NCI-H460 (cell line): ENCODE measurements around the gene PTCD2. TPM values are rescaled to one million over a fixed set of nuclear protein-coding genes. Genes with fewer than 3 reads are reported as not detected.
A peak's percentile ranks its signal among the peaks of the same experiment; 100 is the strongest.

ENCODE experiments used
- DNase-seq: peaks from one replicate; pipeline ENCODE4 v3.0.0-alpha.2; 2016; ENCODE audit warnings: low read depth; ENCODE audit errors: extremely low read depth
- total RNA-seq: library from RNA; depleted of rRNA; stranded (reverse); fragments of >200 nt; shearing (Covaris generic); gene quantifications from 2 replicates; pipeline ENCODE4 v1.2.3, GENCODE V29; 2014

Gene PTCD2
- total RNA-seq, 1 experiment from 2014 or later = 20.3 TPM

DNA sequence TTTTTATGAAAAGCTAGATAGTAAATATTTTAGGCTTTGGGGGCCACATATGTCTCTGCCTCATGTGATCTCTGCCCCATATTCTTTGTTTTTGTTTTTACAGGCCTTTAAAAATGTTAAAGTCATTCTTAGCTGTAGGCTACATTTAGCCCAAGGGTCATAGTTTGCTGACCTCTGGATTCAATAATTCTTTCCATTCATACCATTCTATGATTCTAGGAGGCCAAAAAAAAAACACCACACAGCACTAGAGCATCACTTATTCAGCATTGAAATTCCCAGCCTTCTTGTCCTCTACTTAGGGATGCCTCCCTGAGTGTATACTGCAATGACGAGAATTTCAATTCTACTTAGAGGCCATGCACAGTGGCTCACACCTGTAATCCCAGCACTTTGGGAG lies 17.0 kb downstream of the PTCD2 start:
- no peak for DNase-seq

DNA sequence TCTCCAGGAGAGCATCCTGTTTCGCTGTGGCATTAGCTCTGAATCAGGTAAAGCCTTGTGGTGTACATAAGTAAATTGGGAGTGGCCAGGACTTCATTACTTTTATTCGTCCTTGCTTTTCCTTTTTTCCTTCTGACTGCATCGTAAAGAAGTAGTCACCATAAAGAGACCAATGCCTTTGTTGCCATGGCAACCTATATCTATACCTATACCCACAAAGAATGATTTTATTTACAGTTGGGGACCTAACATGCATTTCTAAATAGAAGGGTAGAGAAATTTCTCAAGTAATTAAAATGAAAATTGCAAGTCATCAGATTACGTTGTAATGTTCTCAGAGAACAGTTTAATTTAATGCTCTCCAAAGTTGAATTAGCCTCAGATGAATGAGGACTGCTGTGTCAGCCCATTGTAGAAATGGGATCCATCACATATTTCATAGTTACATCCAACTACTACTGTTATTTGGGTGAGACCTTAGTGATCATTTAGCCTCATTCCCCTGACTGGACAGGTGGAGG lies 18.6 kb downstream of the PTCD2 start:
- no peak for DNase-seq

DNA sequence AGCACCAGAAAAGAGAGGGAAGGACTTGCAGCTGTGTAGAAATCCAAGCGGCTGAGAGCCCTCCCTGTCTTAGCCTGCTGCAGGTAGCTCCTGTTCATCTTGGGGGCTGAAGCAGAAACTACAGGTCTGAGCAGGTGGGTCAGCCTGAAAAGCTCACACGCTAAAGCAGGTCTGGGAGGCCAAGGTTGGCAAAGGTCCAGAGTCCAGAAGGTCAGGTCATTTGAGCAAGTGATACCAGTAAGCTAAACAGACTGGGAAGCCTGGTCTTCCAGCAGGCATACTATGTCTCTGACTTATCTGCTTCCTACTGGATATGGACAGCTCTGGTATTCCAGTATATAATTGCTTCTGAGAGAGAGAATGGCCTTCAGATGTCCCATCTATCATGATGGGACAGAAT lies 26.2 kb downstream of the PTCD2 start:
- no peak for DNase-seq

DNA sequence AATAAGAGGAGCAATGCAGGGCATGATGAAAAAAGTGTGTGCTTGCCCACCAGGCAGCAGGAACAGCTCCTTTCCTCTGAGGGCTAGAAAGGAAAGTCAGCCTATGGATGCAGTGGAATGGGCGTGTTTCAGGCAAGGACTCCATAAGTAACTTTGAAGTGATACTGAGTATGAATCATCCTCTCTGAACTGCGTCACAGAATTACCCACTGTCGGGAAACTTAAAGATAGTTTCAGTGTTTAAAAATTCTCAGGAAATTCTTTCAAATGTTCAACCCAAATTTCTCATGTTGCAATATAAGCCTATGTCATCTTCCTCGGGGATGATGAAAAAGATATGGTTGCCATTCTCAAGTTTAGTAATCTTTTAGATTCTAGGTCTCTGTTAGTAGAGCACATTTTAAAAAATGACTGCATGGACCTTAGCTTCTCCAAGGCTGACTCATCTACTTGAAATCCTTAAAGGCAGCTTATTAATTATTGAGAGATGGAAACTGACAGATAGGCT lies 27.7 kb downstream of the PTCD2 start:
- DNase-seq = peak; percentile 70

DNA sequence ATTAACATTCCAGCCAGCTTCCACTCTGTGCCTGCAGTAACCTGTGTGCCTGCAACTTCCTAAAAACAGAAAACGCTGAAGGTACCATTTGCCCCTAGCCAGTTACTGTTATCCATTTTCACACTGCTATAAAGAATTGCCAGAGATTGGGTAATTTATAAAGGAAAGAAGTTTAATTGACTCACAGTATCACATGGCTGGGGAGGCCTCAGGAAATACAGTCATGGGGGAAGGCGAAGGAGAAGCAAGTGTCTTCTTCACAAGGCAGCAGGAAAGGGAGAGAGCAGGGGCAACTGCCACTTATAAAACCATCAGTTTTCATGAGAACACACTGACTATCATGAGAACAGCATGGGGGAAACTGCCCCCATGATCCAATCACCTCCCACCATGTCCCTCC lies 31.2 kb downstream of the PTCD2 start:
- DNase-seq = no peak

DNA sequence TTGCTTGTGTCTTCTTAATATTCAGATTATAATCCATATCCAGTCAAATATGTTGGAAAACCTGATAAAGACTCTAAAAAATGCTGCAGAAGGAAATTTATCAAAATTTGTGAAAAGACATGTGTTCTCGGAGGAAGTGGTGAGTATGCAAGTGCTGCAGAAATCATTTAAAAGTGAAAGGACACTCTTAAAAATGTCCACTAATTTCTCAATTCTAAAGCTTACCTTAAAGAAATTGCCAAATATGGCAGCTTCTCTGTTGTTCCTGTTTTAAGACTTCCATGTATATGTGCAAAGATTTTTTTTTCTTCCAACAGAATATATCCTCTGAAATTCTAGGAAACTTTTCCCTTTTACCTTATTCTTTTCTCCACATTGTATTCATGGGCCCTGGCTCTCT lies 32.4 kb downstream of the PTCD2 start:
- DNase-seq = no peak

DNA sequence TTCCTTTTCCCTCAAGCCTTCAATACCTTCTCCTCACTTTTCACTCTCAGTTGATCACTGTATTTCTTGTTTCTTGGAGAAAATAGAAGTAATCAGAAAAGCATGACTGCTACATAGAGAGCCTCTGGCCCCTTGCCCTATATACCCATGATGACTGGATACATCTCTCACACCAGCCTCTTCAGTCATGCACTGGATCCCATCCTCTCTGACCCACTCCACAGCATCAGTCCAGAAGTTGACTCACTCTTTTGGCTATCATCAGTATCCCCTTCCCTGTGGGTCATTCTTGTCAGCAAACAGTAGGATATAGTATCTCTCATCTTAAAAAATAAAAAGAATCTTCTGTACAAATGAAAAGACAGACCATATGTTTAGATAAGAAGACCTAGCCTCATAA lies 32.9 kb downstream of the PTCD2 start:
- DNase-seq = peak; percentile 12

DNA sequence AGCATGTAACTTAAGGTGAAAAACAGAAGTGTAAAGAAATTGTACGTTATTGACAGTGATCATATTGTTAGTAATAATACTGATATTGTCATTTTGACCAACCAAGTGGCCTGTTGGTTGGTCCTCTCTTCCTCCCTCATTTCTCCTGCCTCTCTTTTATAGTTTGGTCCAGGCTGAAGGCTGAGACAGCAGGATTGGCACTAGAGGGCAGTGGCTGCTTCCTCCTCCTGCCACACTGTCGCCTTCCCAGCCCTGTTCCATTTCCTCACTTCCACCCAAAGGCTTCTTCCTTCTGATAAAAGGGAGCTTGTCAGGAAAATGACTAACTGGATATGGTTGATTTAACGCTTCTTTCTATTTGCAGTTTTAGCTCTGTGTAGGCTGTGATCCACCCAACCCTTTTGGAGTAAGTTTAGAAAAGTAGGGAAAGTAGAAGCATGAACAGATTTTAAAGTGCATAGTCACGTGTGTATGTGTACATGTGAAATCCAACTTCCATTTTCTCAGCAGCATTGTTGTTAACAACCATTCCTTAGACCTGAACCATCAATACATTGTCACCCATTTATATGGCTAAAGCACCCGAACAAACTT lies 35.6 kb downstream of the PTCD2 start:
- peak; percentile 52 for DNase-seq

DNA sequence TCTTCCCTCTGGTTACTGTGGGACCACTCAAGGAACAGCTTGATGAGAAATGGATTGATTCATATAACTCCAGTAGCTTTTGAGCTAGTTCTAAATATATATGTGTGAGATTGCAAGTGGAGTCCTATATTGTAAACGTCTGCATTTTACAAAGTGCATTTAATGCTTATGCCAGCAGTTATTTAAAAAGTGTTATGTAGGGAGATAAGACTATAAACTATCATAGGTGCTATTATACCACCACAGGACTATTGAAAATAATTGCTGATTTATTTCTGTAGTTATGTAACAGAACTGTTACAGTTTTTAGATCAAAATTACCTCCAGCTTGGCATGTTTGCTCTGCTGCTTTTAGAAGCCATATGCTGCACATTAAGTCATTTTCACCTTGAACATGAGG lies 36.2 kb downstream of the PTCD2 start:
- no peak for DNase-seq

DNA sequence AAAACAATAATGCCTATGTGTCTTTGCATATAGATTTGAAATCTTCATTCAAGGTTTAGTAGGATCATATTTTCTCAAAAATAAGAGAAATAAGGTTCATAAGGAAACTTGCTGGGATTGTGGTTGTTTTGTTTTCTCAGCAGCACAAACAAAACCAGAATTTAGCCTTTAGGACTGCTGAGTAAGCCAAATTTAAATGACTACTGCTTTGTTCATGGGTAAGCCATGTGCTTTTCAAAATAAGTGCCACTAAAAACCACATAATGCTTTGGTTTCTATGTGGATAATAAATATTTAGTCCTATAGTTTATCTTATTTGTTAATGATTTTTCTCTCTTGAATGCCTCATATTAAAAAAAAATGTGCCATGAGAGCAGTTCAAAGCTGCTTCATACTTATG lies 38.8 kb downstream of the PTCD2 start:
- no peak for DNase-seq

DNA sequence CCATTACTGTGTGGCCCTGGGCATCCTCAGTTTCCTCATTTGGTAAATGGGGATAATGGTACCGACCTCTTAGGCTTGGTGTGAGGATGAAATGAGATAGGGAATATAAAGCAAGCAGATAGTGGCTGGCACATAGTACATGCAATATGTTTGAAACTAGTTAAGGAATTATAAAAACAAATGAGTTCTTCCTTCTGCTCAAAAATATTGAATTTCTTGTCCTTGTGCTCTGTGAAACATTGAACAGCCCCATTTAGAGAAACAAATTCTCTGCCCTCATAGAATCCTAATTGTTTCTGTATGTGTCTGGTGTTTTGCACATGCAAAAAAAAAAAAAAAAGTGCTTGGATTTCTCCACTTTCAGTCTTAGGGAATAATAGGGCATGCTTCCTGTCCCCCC lies 39.7 kb downstream of the PTCD2 start:
- DNase-seq = no peak

DNA sequence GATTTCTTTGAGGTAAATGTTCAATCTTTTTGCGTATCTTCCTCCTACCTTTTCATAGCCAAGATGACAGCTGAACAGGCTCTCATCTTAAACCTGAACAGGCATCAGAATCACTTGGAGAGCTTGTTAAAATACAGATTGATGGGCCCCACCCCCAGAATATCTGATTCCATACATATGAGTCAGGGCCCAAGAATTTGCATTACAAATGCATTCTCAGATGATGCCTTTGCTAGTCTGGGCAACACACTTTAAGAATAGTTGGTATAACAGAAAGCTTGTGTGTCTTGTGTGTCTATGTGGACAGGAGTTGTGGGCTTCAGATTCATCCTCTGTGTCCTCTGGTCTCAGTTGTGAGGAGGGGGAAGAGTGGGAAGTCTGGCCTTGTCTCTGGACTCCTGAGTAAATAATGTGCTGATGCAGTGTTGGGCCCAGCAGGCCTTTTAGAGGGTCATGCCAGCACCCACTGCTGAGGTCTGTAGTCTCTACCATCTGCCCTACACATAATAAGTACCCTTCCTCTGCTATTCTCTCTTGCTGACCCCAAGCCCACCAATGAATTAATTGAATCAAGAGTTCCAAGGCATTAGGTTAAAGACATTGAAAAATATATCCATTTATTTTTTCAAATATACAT lies 43.1 kb downstream of the PTCD2 start:
- peak; percentile 41 for DNase-seq

DNA sequence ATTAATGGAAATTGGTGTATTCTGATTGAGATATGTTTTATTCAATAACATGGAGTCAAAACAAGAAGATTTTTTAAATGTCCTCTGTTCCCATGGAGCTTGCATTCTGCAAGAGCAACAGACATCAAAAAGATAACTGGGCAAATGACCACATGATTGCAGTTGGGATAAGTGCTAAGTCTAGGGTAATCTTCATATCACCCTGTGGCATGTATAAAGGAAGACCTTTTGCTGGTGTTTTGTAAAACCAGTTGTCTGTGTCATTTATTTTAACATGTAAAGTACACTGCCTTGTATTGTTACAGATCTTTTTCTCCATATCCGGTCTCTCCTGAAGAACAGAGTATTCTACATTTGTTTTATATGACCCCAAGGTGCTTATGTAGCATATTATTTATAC lies 44.0 kb downstream of the PTCD2 start:
- no peak for DNase-seq

DNA sequence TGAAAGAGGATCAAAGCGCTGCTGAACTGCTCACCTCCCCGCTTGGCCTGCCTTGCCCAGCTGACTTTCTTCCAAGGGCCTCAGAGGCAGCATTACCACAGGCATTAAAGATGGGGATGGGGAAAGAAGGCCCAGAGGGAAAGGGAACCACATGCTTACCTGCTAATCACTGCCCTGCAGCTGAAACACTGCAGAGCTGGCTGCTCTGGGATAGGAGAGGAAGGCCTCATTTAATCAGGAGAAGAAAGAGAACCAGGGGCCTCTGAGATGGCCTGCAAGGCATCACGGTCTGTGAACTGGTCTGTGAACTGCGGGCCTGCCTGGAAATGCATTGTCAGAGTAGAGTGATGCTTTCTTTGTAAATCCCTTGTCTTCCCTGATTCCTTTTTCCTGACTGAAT lies 44.8 kb downstream of the PTCD2 start:
- no peak for DNase-seq

DNA sequence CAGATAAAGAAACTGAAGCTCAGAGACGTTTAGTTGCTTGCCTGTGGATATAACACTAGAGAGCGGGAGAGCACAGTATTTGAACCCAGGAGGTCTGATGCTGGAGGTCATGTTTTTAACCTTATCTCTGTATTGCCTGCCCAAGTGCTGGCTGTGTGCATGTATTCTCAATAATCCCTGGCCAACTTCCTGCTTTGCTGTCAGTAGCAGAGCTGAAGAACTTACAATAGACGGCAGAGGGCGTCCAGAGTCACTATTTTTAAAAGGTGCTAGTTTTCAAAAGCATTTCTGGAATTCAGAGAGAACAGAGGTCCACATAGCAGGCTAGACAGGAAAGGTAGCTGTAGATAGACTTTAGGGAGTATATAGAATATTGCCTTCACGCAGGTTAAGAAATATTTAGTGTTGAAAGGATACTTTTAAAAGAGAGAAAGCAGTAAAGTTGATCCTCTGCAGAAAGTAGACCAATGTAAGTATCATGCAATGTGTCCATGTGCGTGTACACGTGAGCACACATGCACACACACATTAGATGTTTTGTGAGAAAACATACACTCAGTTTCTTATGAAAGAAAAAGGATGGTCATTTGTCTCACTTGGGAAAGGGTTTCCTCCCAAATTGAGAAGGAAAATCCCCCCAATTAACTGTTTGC lies 46.3 kb downstream of the PTCD2 start:
- peak; percentile 71 for DNase-seq

DNA sequence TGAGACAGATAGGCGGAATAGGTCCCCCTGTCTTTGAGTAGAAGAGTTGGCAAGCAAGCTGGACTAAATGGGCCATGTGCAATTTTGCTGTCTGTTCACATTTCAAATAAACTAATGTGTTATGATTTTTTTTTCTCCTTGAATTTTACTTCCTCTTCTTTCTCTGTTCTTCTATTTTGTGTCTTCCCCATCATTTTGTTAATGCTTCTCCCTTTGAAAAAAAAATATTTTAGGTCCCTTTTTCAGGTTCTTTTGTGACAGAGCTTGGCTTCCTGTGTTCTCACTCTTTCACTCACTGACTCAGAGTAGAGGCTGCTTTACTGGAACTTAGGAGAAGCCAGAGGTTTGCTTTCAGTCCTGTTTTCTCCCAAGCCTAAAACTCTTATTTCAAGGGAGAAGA lies 48.1 kb downstream of the PTCD2 start:
- no peak for DNase-seq

DNA sequence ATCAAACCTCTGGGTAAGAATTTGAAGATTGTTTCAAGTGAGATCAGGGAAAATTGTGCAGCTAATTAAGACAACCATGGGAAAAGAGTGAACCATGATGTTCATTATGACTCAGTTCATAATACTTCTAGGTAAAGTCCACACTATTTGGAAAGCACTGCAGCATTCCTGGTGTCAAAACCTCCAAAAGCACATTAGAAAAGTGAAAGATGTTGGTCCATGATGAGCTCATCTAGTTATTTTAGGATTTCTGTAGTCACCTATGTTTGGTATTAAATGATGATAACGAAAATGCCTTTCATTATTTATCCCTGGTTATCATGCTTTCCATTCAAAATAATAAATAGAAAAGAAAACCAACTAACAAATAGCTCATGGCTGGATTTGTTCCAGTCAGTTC lies 49.1 kb downstream of the PTCD2 start:
- no peak for DNase-seq

DNA sequence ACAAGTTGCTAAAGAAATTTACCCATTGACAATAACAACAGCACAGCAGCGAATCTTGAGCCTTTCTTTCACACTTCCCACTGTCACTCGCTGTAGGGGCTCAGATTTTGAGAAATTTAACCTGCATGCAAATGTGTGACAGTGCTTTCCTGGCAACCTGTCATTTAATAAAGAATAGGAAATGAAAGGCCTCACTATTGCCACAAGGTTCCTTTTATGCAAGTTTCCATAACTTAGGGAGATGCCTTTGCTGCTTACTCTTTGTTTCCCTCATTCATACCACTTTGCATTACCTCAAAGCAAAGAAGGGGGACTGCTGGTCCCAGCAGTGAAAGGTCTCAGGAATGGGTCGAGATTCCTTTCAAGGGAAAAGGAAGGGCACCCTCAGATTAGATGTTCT lies 49.5 kb downstream of the PTCD2 start:
- DNase-seq = no peak

DNA sequence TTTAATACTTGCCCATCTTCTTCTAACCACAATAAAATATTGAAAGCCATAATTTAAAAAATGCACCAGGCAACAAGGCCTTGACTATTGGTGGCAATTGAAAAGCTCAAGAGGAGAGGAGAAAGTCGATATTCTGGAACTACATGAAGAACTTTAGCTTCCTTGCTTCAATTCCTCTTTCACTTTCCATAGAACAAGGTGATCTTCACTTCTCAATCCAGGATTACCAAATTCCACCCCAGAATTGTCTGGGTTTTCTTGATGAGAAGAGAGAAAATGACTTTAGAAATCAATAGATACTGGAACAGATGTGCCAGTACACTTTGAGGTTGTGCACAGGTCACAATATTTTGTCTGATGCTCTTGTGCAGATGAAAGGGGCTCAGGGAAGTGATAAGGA lies 52.2 kb downstream of the PTCD2 start:
- DNase-seq = no peak

DNA sequence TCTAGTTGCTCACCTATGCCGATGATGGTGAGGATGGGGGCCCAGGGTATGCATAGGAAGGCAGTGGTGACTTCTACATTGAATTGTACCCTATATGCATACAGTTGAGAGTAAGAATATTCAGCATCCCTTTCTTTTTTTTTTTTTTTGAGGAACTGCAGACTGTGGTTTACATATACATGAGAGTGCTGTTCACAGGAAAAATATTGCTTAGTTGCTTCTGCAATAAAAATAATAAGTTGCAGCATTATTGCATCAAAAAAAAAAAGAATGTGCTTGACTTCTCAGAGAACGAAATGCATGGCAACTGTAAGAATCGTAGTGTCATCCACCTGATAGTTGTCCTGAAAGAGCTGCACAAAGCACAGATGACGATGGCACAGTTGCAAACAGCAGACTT lies 52.8 kb downstream of the PTCD2 start:
- no peak for DNase-seq

DNA sequence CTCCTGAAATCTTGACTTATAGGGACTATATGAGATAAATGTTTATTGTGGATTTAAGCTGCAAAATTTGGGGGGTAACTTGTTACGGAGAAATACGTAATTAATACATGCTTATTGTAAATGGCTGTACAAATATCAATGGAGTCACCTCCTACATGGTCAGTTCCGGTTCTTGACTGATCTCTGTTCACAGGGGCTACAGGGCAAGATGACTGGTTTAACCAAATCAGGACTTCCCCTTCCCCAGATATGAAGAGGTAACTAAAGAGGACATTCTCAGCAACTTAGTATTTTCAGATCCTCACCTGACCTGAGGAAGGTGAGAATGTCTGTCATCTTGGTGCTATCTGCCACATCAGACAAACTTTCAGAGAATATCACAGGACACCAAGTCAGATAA lies 54.7 kb downstream of the PTCD2 start:
- no peak for DNase-seq

DNA sequence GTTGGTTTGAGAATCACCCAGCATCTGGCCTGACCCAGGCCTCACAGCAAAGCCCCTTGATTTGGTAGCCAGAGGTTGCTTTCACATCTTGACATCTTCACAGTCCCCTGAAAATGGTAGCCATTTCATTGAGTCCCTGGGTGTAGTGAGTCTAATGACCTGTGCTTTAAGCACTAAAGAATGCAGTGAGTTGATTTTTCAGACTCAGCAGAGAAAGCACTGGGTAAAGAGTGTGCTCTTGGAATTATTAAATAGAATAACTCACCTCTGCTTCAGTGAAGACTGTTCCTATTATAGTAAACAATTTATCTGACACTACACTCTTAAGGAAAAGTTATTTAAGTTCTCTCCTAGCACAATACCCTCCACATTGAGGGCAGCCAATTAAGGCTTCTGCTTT lies 56.2 kb downstream of the PTCD2 start:
- no peak for DNase-seq
